MV-4-11 (cell line): ENCODE data around the gene MAG.

ENCODE experiments used
- DNase-seq: peaks from one replicate; lab custom pipeline; 2025; lab: John Stamatoyannopoulos, UW

MAG gene

GRCh38 chr19:35318679-35319448, 26.9 kb downstream of the MAG start:
- DNase-seq: peak; percentile 50

- peak; percentile 54 for DNase-seq
Observed at GRCh38 chr19:35320065-35320713, 28.2 kb downstream of the MAG start.

- no peak for DNase-seq
Observed at GRCh38 chr19:35321291-35321690, 29.3 kb downstream of the MAG start.

GRCh38 chr19:35322014-35322413, 30.1 kb downstream of the MAG start:
- DNase-seq: no peak

GRCh38 chr19:35327642-35328041, 35.7 kb downstream of the MAG start:
- peak; percentile 27 for DNase-seq

GRCh38 chr19:35328851-35329285, 36.9 kb downstream of the MAG start, which contains the start of gene CD22:
CD22 (plus strand) TSS chr19:35329187; CDS start chr19:35332041, 2,854 bp downstream.
- DNase-seq: peak; percentile 64

- DNase-seq: no peak
Observed at GRCh38 chr19:35329323-35329722, 37.4 kb downstream of the MAG start.

GRCh38 chr19:35330475-35330874, 38.5 kb downstream of the MAG start:
- no peak for DNase-seq

GRCh38 chr19:35331551-35332214, 39.7 kb downstream of the MAG start:
- no peak for DNase-seq

- DNase-seq: no peak
Observed at GRCh38 chr19:35332817-35333216, 40.9 kb downstream of the MAG start.

GRCh38 chr19:35334144-35334753, 42.3 kb downstream of the MAG start:
- no peak for DNase-seq

- DNase-seq: no peak
Observed at GRCh38 chr19:35336166-35336955, 44.4 kb downstream of the MAG start.

GRCh38 chr19:35337097-35337983, 45.4 kb downstream of the MAG start:
- no peak for DNase-seq

GRCh38 chr19:35337984-35338296, 46.0 kb downstream of the MAG start:
- no peak for DNase-seq

- no peak for DNase-seq
Observed at GRCh38 chr19:35340431-35340830, 48.5 kb downstream of the MAG start.

- DNase-seq: no peak
Observed at GRCh38 chr19:35341006-35341405, 49.0 kb downstream of the MAG start.

GRCh38 chr19:35341565-35342225, 49.7 kb downstream of the MAG start:
- DNase-seq: no peak

GRCh38 chr19:35342430-35342829, 50.5 kb downstream of the MAG start:
- no peak for DNase-seq

GRCh38 chr19:35344511-35345031, 52.6 kb downstream of the MAG start:
- DNase-seq: no peak

- no peak for DNase-seq
Observed at GRCh38 chr19:35345671-35346111, 53.7 kb downstream of the MAG start.
